Activated T-cell treated with anti-CD3 and anti-CD28 coated beads for 48 hours (primary cell): Measurements from ENCODE around the gene VSIR.

Experiments
- DNase-seq: peaks from one replicate; pipeline ENCODE4 v3.0.0-alpha.2; 2020; ENCODE audit warnings: low read depth

VSIR gene

GRCh38 chr10:71747039-71747531, 26.2 kb downstream of the VSIR start:
- no peak for DNase-seq

- no peak for DNase-seq
Measured at GRCh38 chr10:71746344-71747037, 26.8 kb downstream of the VSIR start.

GRCh38 chr10:71745664-71746250, 27.6 kb downstream of the VSIR start:
- no peak for DNase-seq

GRCh38 chr10:71744897-71745663, 28.2 kb downstream of the VSIR start:
- no peak for DNase-seq

- no peak for DNase-seq
Measured at GRCh38 chr10:71743866-71744265, 29.5 kb downstream of the VSIR start.

GRCh38 chr10:71743089-71743838, 30.1 kb downstream of the VSIR start:
- DNase-seq = no peak

- DNase-seq = no peak
Measured at GRCh38 chr10:71742301-71743088, 30.8 kb downstream of the VSIR start.

GRCh38 chr10:71741671-71742070, 31.6 kb downstream of the VSIR start:
- no peak for DNase-seq

- no peak for DNase-seq
Measured at GRCh38 chr10:71741029-71741428, 32.3 kb downstream of the VSIR start.

- DNase-seq = no peak
Measured at GRCh38 chr10:71740069-71740653, 33.2 kb downstream of the VSIR start.

- DNase-seq = no peak
Measured at GRCh38 chr10:71739358-71739900, 33.9 kb downstream of the VSIR start.

- no peak for DNase-seq
Measured at GRCh38 chr10:71737834-71738197, 35.5 kb downstream of the VSIR start.

GRCh38 chr10:71737001-71737833, 36.1 kb downstream of the VSIR start:
- DNase-seq = no peak

GRCh38 chr10:71736570-71736952, 36.8 kb downstream of the VSIR start:
- DNase-seq = no peak

GRCh38 chr10:71735709-71736569, 37.4 kb downstream of the VSIR start:
- DNase-seq = no peak

- no peak for DNase-seq
Measured at GRCh38 chr10:71734797-71735196, 38.5 kb downstream of the VSIR start.

GRCh38 chr10:71731791-71732190, 41.5 kb downstream of the VSIR start:
- DNase-seq = no peak

- DNase-seq = no peak
Measured at GRCh38 chr10:71729161-71729636, 44.1 kb downstream of the VSIR start.
